Stimulated activated CD4-positive, alpha-beta T cell treated with anti-CD3 and anti-CD28 coated beads, Interleukin-12 subunit alpha, Interleukin-12 subunit beta, amount 100 ng/mL, for 48 hours (primary cell): ENCODE data around the gene ANK3.

ENCODE experiments used
- DNase-seq, 3 donors: peaks; one replicate each; pipeline ENCODE4 v3.0.0-alpha.2; 2020; ENCODE audit warnings: low read depth in 2 of 3, low spot score in 1 of 3

ANK3 gene

DNA sequence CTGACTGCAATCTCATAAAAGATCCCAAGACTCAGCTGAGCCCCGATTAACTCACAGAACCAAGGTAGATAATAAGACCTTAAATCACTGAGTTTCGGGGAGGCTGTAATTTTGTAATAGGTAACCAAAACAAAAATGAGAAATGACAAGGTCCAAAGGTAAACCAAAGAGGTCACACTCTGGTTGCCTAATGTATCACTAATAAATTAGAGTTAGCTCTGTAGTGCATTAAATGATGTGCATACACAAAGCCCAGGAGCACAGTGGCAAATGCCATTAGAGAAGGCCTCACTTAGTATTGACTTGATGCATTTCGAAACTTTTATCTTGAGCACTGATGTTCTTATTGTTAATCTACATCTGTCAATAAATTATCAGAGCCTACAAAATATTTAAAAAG is 245.6 kb downstream of the ANK3 start:
- no peak for DNase-seq

GRCh38 chr10:60142736-60143135 is 246.9 kb downstream of the ANK3 start:
- no peak for DNase-seq

GRCh38 chr10:60141896-60142559 is 247.6 kb downstream of the ANK3 start:
- DNase-seq: no peak

DNA sequence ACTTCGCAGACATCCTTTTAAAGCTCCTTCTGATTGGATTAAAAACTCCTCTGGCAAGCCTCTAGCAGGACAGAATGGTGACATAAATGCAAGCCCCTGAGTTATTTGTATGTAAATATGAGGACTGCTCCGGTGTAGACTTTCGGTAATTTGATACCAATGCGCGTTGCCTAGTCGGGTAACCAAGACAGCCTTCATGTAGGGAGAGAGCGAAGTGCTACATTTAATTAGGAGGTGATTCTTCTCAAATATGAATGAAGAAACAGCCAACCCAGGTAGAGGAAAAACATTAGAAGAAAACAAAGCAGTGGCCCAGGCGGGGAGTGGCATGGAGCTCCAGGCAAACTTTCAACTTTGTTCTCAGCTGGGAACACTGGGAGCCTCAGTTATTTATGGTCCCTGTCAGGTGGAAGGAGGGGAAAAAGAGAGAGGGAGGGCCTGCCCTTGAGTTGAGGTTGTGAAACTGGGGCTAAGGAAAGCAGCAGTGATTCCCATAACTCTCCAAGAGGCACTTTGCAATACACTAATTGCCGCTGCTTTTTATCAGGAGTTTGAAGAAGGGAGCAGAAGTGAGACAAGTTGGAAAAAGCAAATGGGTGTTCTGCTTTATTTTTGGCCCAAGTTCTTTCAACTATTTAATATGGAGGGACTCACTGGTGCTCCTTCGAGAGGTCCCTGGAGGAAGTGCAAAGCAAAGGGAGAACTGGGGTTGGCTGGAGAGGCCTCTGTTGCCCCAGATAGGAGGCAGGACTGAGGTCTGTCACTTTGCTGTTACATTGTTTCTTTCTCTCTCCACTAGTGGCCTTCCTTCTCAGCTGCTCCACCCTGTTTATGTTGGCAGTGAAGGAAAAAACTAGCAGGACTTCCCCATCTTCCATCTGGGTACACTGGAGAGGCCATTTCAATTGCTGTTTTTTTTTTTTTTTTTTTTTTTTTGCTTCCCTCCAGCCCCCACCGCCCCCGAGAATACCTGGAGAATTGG is 248.7 kb downstream of the ANK3 start:
- DNase-seq: no peak

- no peak for DNase-seq
Observed at GRCh38 chr10:60139798-60140566, 249.7 kb downstream of the ANK3 start.

DNA sequence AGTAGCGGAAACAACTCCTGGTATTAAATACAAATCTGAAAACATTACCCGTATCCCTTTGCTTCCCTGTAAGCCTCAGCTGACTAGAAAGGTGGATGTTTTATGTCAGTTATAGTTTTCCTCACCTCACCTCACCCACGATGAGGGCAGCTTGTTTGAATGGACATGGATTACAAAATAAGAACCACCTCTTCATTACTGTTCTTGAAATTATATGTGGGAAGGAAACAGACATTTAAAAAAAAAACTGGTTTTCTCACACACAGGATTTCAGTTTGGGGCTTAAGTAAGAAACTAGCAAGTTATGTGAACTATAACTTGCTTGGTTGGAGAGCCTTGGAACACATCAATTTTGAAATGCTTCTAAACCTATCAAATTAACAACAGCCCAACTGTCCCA is 250.4 kb downstream of the ANK3 start:
- no peak for DNase-seq

DNA sequence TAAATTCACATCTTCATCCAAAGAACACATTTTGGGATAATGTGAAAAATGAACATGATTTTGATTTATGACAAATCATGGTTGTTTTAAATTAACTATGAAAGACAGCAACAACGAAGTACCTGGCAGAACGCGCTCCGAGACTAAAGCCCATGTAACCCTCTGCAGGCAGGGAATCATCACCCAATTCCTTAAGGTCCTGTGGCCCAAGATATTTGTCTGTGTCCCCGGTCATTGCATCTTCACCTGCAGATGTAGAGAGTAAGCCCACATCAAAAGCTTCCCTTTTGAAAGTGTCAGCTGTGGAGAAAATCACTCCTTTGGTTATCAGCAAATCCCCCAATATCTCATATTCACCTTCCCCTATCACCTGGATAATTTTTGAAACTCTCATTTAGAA is 250.8 kb downstream of the ANK3 start:
- DNase-seq: no peak

GRCh38 chr10:60138026-60138425 is 251.6 kb downstream of the ANK3 start:
- no peak for DNase-seq

DNA sequence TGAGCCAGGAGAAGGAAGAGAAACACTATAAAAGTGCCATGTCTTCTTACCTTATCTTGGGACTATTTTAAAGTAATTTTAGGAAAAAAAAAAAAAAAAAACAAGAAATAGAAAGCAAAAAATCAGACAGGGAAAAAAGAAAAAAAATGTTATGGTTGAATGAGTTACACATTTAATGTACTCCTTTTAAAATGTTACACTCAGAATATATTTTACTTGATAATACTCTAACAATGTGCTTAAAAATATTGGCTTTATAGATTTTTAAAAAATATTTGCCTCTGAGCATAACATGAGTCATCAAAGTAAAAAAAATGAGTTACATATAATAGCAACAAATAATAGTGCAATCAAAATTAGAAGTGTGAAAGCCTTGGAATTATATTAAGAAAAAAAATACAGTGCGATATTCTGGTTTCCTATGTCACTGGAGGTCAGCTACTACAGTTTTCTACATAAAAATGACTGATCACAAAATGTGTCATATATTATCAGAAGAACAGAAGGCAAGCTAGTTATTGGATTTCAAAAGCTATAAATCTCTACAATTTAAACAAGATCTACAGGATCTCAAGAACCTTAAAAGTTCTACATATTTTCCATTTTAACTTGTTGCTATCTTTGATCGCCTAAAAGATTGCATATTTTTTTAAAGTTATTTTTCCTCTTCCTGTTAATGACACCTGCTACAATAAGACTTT is 252.2 kb downstream of the ANK3 start:
- DNase-seq: no peak

DNA sequence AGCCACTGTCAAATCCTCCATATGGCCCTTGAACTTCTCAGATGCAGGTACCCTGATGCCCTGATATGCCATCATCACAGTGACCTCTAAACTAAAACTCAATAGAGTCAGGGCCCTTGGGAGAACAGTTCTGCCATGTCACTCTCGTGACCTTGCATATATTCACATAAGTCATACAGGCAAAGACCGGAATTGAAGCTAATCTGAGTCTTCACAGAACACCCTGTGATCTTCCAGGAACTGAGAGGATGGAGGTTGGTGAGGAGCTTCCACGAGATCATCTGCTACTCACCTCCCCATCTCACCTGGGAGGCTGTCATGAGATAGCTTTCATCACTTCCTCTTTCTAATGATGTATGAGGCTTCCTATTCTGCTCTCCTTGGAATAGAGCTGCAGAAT is 254.7 kb downstream of the ANK3 start:
- no peak for DNase-seq

- DNase-seq: no peak
Observed at GRCh38 chr10:60134548-60134947, 255.1 kb downstream of the ANK3 start.

DNA sequence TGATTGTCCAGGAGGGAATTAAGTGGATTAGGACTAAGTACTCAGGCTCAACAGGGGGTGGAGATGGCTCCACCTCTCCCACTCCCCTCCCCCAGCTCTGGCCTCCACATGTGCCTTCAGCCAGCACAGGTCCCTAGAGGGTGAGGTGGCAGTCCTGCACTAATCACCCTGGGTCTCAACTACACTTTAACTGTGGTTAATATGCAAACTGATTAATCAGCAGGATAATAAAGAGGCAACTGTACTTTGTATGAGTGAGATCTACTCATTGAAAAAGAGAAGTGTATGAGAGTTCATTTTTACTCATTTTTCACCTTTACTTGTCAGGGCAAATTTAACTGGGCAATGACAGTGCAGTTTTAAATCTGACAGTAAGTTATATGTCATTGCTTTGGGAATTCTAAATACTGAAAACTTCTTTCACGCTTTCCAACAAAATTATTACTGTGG is 259.5 kb downstream of the ANK3 start:
- DNase-seq: no peak

DNA sequence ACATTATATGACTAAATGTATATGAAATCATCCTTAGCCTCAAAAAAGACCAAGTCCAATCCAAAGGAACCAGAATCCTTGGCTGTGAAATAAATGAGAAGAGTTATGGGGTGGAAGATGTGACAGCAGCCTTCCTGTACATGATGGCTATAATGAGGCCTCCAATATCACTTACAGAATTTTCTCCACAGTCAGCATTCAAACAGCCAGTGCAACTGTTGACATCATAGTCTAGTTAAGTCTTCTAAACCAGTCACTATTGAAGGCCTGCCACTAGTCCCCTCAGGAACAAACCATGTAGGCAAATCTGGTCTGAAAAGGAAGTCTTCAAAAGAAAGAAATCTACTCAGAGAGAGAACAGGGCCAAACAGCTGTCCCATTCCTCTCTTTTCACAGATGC is 263.8 kb downstream of the ANK3 start:
- DNase-seq: no peak

GRCh38 chr10:60124536-60124935 is 265.1 kb downstream of the ANK3 start:
- DNase-seq: no peak

GRCh38 chr10:60123668-60124067 is 266.0 kb downstream of the ANK3 start:
- DNase-seq: no peak

- no peak for DNase-seq
Observed at GRCh38 chr10:60123172-60123571, 266.5 kb downstream of the ANK3 start.

DNA sequence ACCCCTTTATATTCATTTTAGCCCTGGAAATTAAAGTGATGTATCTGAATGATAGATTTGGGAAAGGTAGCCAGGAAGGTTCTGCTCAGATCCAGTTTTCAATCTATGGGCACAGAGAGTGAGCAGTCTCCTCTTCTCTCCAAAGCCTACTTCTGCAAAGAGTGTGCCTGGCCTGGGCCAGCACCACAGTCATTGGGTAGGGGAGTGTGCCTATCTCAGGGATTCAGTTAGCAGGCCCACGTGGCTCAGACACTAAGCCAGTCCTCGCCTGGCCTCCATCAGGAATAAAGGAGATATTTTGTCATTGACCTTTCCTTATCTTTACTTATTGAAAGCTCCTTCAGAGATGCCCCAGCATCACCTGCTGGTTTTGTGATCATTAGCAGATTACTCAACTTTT is 267.5 kb downstream of the ANK3 start:
- DNase-seq: no peak

- DNase-seq: peak in 1 of 3 donors; percentile 18
Observed at GRCh38 chr10:60114765-60115586, 274.7 kb downstream of the ANK3 start.

GRCh38 chr10:60110739-60111138 is 278.9 kb downstream of the ANK3 start:
- no peak for DNase-seq

GRCh38 chr10:60107308-60107976 is 282.2 kb downstream of the ANK3 start:
- no peak for DNase-seq
